ENCODE data around the gene NR5A1. TPM values are rescaled to one million over a fixed set of nuclear protein-coding genes. Genes with fewer than 3 reads are reported as not detected.

The NR5A1 gene
- total RNA-seq, 1 experiment from 2014 or later, result not detected

DNA sequence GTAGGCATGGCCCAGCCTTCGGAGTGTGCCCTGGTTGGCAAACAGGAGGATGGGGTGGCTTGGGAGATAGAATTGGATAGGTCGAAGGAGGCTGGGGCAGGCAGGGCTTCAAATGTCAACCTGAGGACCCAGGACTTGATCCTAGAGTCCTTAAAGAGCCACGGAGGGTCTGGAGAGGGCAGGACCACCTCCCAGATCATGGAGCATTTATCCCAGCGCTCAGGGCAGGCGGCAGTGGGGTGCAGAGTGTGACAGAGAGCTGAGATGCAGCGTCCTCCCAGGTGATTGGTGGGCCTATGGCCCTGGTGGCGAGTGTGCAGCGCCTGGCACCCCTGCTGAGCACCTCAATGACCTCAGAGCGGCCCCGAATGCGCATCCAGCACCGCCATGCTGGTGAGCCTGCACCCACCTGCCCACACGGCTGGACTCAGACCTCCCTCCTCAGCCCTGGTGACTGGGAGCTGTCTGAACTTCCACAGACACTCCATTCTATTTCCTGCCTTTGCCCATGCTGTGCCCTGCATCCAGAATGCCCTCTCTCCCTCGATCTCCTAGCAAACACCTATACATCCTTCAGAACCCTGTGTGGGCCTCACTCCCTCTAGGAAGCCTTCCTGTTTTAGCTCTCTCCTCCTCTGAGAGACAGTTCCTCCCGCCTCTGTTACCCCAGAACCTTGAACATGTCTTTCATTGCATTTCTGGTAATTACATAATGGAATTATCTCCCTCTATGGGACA lies 50.7 kb downstream of the NR5A1 start:
- DNase-seq (ENCODE audit: low read depth, low spot score), result no peak
- in situ Hi-C loops (cut with HindIII; ENCODE audit: low pct_unique_long_range_greater_than_20kb, low sequenced_read_pairs), result no loop called here

DNA sequence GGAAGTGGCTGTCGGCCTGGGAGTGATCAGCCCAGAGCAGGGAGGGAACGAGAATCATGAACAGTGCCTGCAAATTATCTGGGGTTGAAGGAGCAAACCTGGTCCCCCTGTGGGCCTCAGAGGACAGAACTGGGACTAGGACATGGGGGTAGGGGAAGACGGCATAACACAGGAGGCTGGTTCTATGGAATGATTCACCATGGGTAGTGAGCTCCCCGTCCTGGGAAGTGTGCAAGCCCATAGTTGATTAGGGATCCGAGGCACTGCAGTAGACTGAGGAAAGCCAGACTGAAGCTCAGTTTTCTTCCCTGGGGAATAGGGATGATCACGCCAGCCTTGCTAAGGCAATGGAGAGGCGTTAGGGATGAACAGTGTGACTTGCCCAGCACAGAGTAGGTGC lies 51.4 kb downstream of the NR5A1 start:
- DNase-seq (ENCODE audit: low read depth, low spot score), result no peak
- in situ Hi-C loops (cut with HindIII; ENCODE audit: low pct_unique_long_range_greater_than_20kb, low sequenced_read_pairs), result no loop called here

DNA sequence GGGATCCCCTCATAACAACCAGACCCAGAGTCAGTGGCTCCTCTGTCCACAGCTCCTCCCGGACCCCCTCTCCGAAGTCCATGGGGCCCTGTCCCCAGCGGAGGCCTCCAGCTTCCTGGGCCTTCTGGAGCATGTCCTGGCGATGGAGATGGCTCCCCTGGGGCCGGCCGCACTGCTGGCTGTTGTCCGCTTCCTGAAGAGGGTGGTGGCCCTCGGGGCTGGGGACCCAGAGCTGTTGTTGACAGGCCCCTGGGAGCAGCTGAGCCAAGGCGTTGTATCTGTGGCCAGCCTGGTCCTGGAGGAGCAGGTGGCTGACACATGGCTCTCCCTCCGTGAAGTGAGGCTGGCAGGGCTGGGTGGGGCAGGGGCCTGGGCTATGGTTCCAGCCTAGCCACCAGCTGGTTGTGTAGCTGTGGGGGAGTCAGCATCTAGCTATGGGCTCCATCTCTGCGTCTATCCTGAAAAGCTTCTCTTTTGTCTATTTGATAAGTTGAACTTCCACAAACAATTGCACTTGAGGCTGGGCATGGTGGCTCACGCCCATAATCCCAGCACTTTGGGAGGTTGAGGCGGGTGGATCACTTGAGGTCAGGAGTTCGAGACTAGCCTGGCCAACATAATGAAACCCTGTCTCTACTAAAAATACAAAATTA lies 52.3 kb downstream of the NR5A1 start:
- in situ Hi-C loops (cut with HindIII; ENCODE audit: low pct_unique_long_range_greater_than_20kb, low sequenced_read_pairs), result no loop called here
- DNase-seq (ENCODE audit: low read depth, low spot score), result no peak

DNA sequence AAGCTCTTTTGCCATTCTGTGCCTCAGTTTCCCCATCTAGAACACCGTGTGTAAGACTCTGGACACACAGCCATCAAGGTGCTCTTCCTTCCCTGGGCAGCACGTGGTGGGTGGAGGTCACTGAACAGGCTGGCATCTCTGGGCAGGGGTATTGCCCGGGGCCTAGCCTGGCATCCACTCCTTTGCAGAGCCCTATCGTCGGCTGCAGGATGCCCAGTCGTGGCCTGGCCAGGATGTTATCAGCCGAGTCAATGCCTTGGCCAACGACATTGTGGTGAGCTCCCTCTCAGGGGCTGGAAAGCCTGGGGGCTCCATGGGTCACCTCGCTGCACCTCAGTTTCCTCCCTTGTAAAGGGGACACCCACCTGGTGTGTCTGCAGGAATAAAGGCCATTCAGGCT lies 52.9 kb downstream of the NR5A1 start:
- in situ Hi-C loops (cut with HindIII; ENCODE audit: low pct_unique_long_range_greater_than_20kb, low sequenced_read_pairs), result no loop called here
- DNase-seq (ENCODE audit: low read depth, low spot score), result no peak

DNA sequence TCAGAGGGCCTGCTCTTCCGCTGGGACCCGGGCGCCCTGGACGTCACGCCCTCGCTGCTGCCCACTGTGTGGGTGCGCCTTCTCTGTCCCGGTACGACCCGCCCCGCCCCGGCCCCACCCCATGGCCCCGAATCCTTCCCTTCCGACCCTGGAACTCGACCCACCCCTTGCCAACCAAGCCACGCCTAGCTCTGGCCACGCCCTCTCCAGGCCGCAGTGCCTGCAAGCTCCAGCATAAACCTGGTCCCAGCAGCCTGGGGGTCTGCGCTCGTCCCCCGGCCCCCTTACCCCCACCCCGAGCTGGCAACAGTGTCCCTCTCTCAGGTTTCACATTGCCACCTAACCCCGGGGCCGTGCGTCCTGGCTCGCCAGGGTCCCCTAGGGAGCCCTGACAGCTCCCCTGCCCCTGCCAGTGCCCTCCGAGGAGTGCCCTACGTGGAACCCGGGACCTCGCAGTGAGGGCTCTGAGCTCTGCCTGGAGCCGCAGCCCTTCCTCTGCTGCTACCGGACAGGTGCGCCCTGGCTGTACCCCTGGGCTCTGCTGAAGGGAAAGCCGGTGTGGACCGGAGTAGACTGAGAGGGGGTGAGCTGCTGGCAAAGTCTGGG lies 53.5 kb downstream of the NR5A1 start:
- in situ Hi-C loops (cut with HindIII; ENCODE audit: low pct_unique_long_range_greater_than_20kb, low sequenced_read_pairs), result no loop called here
- no peak for DNase-seq (ENCODE audit: low read depth, low spot score)

DNA sequence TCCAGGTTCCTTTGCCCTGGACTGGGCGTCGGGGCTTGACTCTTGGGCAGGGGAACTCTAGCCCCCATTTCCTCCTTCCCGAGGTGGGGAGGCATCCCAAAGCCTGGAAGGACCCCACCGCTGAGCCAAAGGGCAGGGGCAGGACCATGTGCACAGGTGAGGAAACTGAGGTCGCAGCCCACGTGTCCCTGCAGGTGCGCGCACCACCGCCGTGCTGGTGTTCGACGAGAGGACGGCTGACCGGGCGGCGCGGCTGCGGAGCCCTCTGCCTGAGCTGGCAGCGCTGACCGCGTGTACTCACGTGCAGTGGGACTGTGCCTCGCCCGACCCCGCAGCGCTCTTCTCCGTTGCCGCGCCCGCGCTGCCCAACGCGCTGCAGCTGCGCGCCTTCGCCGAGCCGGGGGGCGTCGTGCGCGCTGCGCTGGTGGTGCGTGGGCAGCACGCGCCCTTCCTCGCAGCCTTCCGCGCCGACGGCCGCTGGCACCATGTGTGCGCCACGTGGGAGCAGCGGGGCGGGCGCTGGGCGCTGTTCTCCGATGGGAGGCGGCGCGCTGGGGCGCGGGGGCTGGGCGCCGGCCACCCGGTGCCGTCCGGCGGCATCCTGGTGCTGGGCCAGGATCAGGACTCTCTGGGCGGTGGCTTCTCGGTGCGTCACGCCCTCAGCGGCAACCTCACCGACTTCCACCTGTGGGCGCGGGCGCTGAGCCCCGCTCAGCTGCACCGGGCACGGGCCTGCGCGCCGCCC lies 54.2 kb downstream of the NR5A1 start:
- in situ Hi-C loops (cut with HindIII; ENCODE audit: low pct_unique_long_range_greater_than_20kb, low sequenced_read_pairs), result no loop called here
- DNase-seq (ENCODE audit: low read depth, low spot score), result no peak

DNA sequence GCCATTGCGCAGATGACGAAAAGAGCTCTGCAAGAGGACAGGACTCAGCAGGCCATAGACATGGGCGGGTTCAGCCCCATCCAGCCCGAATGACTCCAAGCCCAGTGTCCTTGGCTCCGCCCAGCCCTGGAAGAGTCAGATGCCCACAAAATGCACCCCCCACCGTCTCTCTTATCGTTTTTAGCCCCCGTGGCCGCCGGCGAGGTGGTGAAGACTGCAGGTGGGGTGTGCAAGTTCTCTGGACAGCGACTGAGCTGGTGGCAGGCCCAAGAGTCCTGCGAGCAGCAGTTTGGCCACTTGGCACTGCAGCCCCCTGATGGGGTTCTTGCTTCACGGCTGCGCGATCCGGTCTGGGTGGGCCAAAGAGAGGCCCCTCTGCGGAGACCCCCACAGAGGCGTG lies 54.9 kb downstream of the NR5A1 start:
- in situ Hi-C loops (cut with HindIII; ENCODE audit: low pct_unique_long_range_greater_than_20kb, low sequenced_read_pairs), result no loop called here
- no peak for DNase-seq (ENCODE audit: low read depth, low spot score)

DNA sequence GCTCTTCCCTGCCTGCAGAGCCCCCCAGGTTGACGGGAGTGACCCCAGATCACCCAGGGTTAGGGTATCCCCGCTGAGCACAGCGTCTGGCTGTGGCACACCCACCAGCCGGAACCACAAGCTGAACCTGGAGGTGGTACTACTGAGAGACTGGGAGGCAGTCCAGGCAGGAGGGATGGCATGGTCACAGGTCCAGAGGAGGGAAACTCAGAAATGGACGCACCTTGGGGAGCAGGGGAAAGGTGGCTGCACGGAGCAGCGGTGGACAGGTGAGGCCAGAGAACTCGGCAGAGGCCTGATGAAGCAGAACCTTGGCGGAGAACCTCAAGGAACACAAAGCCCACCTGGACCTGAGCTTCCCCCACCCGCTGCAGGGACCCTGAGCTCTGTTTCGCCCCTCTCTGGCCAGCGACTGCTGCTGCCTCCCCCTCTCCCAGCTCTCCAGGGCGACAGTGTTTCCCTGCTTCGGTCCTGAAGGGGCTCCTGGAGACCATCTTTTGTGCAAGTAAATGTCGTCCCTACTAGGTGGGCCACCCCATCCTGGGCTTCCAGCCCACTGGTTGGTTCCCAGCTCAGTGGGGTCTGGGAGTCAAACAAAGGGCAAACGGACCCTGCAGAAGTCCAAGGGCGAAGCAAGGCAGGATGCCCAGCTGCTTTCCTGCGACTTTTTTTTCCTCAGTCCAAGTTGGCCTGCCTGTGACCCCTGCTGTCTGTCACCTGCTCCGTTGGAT lies 56.1 kb downstream of the NR5A1 start:
- in situ Hi-C loops (cut with HindIII; ENCODE audit: low pct_unique_long_range_greater_than_20kb, low sequenced_read_pairs), result no loop called here

DNA sequence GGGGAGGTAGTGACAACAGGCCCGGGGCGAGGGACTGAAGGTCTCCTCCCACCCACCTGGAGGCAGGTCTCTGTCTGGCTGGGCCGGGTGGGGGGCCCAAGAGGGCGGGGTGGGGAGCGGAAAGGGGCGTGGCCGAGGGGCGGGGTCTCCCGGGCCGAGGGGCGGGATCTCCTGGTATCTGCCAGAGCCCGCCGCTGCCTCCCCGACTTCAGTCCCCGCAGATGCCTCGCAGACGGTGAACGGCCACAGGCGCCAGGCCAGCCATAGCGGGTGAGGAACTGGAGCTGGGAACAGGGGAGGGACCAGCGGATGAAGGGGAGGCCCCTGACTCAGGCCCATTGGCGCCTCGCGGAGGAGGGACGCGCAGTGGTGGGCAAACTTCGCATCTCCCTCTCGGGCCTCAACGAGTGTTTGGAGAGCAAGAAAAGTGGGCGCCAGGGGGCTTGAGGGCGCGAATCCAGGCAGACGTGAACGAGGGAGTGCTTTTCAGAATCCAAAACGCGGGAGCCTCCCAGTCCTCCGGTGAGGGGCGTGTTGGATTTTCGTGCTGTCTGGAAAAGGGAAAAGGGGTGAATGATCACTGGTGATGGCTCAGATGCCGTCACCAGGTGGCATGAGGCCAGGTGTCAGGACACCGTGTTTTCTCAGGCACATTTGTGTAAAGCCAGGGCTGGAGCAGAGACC lies 56.8 kb downstream of the NR5A1 start, which contains the start of gene ADGRD2:
Gene ADGRD2 (plus strand): TSS at position 211 of the 684 bp plus-strand sequence. CDS start 1,216 bp downstream, outside the sequence.
- in situ Hi-C loops (cut with HindIII; ENCODE audit: low pct_unique_long_range_greater_than_20kb, low sequenced_read_pairs), result no loop called here
- DNase-seq (ENCODE audit: low read depth, low spot score), result no peak

More for the DNA sequence above, 56.1 kb downstream of the NR5A1 start:
- DNase-seq (ENCODE audit: low read depth, low spot score), result no peak

DNA sequence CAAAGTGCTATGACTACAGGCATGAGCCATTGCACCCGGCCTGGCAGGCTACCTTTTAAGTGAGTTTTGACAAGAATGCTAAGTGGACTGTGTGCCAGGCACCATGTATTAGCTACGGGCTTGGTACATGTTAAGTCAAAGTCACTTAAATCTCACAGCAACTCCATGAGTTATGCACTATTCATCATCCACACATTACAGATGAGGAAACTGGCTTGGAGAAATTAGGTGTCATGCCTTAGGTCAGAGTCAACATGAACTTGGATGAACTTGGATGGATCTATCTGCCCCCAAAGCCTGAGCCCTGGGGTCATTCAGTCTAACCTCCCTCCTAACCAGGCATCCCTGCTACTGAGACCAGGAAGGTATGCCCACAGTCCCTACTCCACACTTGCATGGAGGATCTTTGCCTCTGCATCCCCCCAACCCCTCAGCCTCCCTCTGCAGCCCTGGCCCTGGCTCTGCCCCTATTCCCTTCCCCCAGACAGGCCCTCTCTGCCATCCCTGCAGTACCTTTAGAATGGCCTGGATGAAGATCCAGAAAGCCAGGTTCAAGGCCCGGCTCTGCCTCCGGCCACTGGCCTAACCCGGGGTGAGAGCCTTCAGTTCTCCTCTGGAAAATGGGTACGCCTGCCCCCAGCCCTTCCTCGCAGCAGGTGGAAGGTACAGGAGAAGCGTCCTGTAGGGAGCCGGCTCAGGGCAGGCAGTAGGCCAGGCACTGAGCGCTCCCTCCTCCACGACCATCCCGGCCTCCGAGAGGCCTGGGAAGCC lies 57.6 kb downstream of the NR5A1 start:
- in situ Hi-C loops (cut with HindIII; ENCODE audit: low pct_unique_long_range_greater_than_20kb, low sequenced_read_pairs), result no loop called here
- DNase-seq (ENCODE audit: low read depth, low spot score), result no peak

DNA sequence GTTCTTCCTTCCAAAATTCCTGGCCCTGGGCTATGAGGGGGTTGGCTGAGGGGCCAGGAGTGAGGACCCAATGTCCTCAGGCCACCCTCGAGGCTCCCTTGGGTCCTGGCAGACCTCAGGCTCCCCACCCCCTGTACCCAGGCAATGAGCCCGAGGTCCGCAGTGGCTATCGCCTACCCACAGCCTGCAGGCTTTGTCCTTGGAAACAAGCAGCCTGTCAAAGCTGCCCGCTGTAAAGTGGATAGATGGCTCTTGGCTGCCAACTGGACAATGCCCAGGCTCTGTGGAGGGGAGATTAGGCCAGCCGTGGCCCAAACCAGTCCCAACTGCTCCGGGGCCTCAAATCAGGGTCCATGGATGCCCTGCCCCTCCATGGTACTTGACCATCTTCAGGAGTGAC lies 59.2 kb downstream of the NR5A1 start:
- DNase-seq (ENCODE audit: low read depth, low spot score), result no peak
- in situ Hi-C loops (cut with HindIII; ENCODE audit: low pct_unique_long_range_greater_than_20kb, low sequenced_read_pairs), result no loop called here

DNA sequence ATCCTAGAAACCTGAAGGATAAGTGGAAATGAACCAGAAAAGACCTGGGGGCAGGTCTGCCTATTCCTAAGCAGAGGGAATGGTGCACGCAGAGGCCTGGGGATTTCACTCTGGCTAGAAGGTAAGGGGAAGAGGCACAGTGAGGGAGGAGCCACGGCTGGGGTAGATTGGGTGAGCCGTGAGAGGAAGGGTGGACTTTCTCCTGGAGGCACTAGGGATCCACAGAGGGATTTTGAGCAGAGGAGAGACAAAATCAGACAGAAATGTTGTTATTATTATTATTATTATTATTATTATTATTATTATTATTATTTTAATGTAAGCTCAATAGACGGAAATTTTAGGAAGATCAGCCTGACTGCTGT lies 59.9 kb downstream of the NR5A1 start:
- no peak for DNase-seq (ENCODE audit: low read depth, low spot score)
- in situ Hi-C loops (cut with HindIII; ENCODE audit: low pct_unique_long_range_greater_than_20kb, low sequenced_read_pairs), result no loop called here

DNA sequence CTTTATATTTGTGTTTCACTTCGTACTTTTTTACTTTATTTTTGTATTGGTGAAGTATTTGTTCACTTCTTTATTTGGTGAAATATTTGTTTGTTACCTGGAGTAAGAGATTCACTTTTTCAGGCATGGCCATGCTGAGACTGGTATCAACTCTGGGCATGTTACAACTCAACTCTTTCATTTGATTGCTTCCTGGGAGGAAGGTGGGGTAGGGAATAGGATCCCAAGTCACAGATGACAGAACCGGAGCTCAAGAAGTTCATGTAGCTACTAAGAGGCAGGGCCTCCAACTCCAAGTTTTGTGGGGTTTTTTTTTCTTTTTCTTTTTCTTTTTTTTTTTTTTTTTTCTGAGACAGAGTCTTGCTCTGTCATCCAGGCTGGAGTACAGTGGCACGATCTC lies 63.0 kb downstream of the NR5A1 start:
- no peak for DNase-seq (ENCODE audit: low read depth, low spot score)
- in situ Hi-C loops (cut with HindIII; ENCODE audit: low pct_unique_long_range_greater_than_20kb, low sequenced_read_pairs), result no loop called here

DNA sequence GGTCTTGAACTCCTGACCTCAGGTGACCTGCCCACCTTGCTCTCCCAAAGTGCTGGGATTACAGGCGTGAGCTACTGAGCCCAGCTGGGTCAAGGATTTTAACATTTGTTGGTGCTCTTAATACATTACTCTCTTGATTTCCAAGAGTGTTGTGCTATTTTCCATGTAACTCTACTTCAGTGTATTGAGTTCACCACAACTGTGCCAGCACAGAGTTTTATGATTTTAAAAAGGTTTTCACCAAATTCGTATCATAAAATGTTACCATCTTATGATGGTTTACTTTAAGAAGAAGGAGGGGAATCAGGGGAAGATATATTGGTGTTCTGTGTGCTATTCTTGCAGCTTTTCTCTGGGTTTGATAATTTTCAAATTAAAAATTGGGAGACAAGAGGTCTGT lies 63.6 kb downstream of the NR5A1 start:
- no peak for DNase-seq (ENCODE audit: low read depth, low spot score)
- in situ Hi-C loops (cut with HindIII; ENCODE audit: low pct_unique_long_range_greater_than_20kb, low sequenced_read_pairs), result no loop called here

DNA sequence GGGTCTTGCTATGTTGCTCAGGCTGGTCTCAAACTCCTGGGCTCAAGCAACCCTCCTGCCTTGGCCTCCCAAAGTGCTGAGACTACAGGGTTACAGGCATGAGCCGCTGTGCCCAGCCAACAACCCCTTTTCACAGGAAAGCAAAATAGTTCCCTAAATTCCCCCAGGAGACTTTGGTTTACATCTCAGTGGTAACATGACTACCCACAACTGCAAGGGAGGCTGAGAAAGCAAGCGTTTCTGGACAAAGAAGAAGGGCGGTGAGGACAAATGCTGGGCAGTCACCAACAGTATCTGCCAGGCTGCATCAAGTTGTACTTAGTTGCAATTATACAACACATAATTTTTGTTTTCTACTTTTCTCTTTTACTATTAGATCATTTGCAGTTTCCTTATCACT lies 64.4 kb downstream of the NR5A1 start:
- in situ Hi-C loops (cut with HindIII; ENCODE audit: low pct_unique_long_range_greater_than_20kb, low sequenced_read_pairs), result no loop called here
- no peak for DNase-seq (ENCODE audit: low read depth, low spot score)

DNA sequence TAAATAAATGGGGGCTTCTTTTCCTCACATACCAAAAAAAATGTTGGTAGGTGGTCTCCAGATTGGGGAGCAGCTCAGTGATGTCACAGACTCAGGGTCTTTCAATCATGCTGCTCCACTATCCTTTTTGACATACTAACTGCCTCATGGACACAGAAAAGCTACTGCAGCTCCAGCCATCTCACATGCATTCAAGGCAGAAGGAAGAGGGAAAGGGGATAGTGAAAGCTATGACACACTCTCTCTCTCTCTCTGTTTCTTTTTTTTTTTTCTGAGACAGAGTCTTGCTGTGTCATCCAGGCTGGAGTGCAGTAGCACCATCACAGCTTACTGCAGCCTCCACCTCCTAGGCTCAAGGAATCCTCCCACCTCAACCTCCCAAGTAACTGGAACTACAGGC lies 64.8 kb downstream of the NR5A1 start:
- in situ Hi-C loops (cut with HindIII; ENCODE audit: low pct_unique_long_range_greater_than_20kb, low sequenced_read_pairs), result no loop called here
- no peak for DNase-seq (ENCODE audit: low read depth, low spot score)

DNA sequence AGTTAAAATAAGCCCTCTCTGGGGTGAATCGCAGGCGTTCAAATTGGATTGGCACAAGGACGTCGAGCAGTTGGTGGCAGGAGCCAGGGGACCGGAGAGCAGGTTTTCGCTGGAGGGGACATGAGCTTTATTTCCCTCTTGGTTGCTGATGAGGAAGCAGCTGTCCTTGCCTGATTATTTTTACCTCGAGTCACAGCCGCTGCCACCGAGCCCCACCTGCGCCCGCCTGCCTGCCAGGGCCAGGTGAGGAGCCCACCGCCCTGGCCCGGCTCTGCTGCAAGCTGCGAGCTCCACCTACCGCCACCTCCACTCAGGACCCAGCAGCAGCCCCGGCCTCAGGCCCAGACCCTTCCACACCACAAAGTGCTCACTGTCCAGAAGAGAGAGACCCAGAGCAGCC lies 65.9 kb downstream of the NR5A1 start:
- in situ Hi-C loops (cut with HindIII; ENCODE audit: low pct_unique_long_range_greater_than_20kb, low sequenced_read_pairs), result no loop called here

More for the DNA sequence above, 65.9 kb downstream of the NR5A1 start:
- no peak for DNase-seq (ENCODE audit: low read depth, low spot score)
